HCT116 (cell line): ENCODE measurements around the gene SCAI. TPM values are rescaled to one million over a fixed set of nuclear protein-coding genes. Genes with fewer than 3 reads are reported as not detected.

Experiments
- ATAC-seq: fragments of 200-7000 bp; cut with Tn5 transposase; 2 replicates; pipeline ENCODE4 v1.9.1; 2020; ENCODE audit warnings: mild to moderate bottlenecking, moderate library complexity
- BruUV-seq: library from RNA; stranded (reverse); fragments of 400-500 nt; replicated peaks from 2 replicates; lab custom pipeline; 2021; lab: Mats Ljungman, UMichigan
- CTCF ChIA-PET: fragments of 300-600 bp; sonication (Branson Sonifier 250); formaldehyde crosslinking; loops from one replicate; lab custom pipeline; 2021; ENCODE audit warnings: antibody characterized with exemption; lab: Charles Lee
- POLR2A ChIA-PET: fragments of 300-600, 350-600 bp; sonication (Branson Sonifier 250); formaldehyde crosslinking; loops from one replicate; lab custom pipeline; 2021; ENCODE audit warnings: antibody characterized with exemption; lab: Charles Lee
- RAD21 ChIA-PET, 2 experiments: fragments of 300-600 bp; sonication (Branson Sonifier 250); formaldehyde crosslinking; loops; one replicate each; lab custom pipeline; 2023; ENCODE audit warnings: low total read pairs in 2 of 2; ENCODE audit not compliant: uncharacterized antibody in 2 of 2, unreplicated experiment in 2 of 2, low non-redundant PET in 1 of 2; lab: Charles Lee
- DNase-seq: peaks from one replicate; pipeline ENCODE4 v3.0.0-alpha.2; 2010; ENCODE audit warnings: low read depth, low spot score
- H2AFZ ChIP-seq: fragments of 200-600 bp; shearing (Covaris generic), sonication (generic); 2 replicates; pipeline ENCODE4 v1.6.1; 2017; ENCODE audit warnings: low read depth, mixed run types, mixed read lengths, antibody characterized with exemption, low read length; ENCODE audit not compliant: poor library complexity, severe bottlenecking
- H3K27ac ChIP-seq: 2 replicates; pipeline ENCODE4 v1.5.1; 2012; ENCODE audit warnings: low read depth, low read length
- H3K27me3 ChIP-seq: fragments of 200-600 bp; sonication (generic); 2 replicates; pipeline ENCODE4 v1.6.1; 2016; ENCODE audit warnings: mixed run types, low read length, mixed read lengths; ENCODE audit not compliant: insufficient read depth
- H3K36me3 ChIP-seq, 2 experiments: fragments of 200-500 bp in 1 of 2; fragments of 200-600 bp in 1 of 2; sonication (Bioruptor generic) in 1 of 2; sonication (generic) in 1 of 2; 2 replicates each; pipeline versions ENCODE4 v1.5.1 to v1.6.1; 2014 to 2016; ENCODE audit warnings: low read length in 2 of 2, inconsistent platforms in 1 of 2, mixed read lengths in 1 of 2, mixed run types in 1 of 2; ENCODE audit not compliant: insufficient read depth in 2 of 2, control insufficient read depth in 1 of 2
- H3K4me1 ChIP-seq, 2 experiments: fragments of 200-600 bp in 1 of 2; sonication (generic) in 1 of 2; 2 replicates each; pipeline versions ENCODE4 v1.5.1 to v1.6.1; 2012 to 2017; ENCODE audit warnings: low read length in 2 of 2, inconsistent platforms in 1 of 2, mild to moderate bottlenecking in 1 of 2, mixed read lengths in 1 of 2, mixed run types in 1 of 2, moderate library complexity in 1 of 2; ENCODE audit not compliant: insufficient read depth in 2 of 2, control insufficient read depth in 1 of 2
- H3K4me2 ChIP-seq: fragments of 200-600 bp; sonication (generic); 2 replicates; pipeline ENCODE4 v1.6.1; 2017; ENCODE audit warnings: mixed run types, low read length, mixed read lengths
- H3K4me3 ChIP-seq, 2 experiments: fragments of 200-600 bp in 1 of 2; sonication (generic) in 1 of 2; replicated peaks in 1 of 2; 2 replicates each; pipeline ENCODE4 v1.5.1; 2011 to 2016; ENCODE audit warnings: low read length in 2 of 2, control low read depth in 1 of 2, low read depth in 1 of 2, mild to moderate bottlenecking in 1 of 2, mixed read lengths in 1 of 2, mixed run types in 1 of 2
- H3K79me2 ChIP-seq: fragments of 200-600 bp; sonication (generic); 2 replicates; pipeline ENCODE4 v1.6.1; 2017; ENCODE audit warnings: mild to moderate bottlenecking, mixed run types, low read length, moderate library complexity, mixed read lengths; ENCODE audit not compliant: insufficient read depth
- H3K9ac ChIP-seq: fragments of 200-600 bp; sonication (generic); 2 replicates; pipeline ENCODE4 v1.6.1; 2016; ENCODE audit warnings: low read length, mixed read lengths
- H3K9me2 ChIP-seq: fragments of 200-600 bp; sonication (generic), shearing (Covaris generic); 2 replicates; pipeline ENCODE4 v1.6.1; 2017; ENCODE audit warnings: mixed run types, mild to moderate bottlenecking, moderate library complexity; ENCODE audit not compliant: insufficient read depth
- H3K9me3 ChIP-seq, 2 experiments: fragments of 200-500 bp in 1 of 2; fragments of 200-600 bp in 1 of 2; sonication (Bioruptor generic) in 1 of 2; sonication (generic) in 1 of 2; 2 replicates each; pipeline ENCODE4 v1.6.1; 2014 to 2017; ENCODE audit warnings: low read length in 2 of 2, mixed read lengths in 2 of 2, inconsistent platforms in 1 of 2, low read depth in 1 of 2, mild to moderate bottlenecking in 1 of 2, mixed run types in 1 of 2, moderate library complexity in 1 of 2; ENCODE audit not compliant: control insufficient read depth in 1 of 2, insufficient read depth in 1 of 2
- H4K20me1 ChIP-seq: fragments of 200-600 bp; sonication (generic), shearing (Covaris generic); 2 replicates; pipeline ENCODE4 v1.6.1; 2017; ENCODE audit warnings: mixed run types, mild to moderate bottlenecking, moderate library complexity; ENCODE audit not compliant: insufficient read depth
- CEBPB ChIP-seq: IDR thresholded peaks from 2 replicates; pipeline ENCODE4 v1.6.1; 2012; ENCODE audit warnings: low read depth
- ELF1 ChIP-seq: IDR thresholded peaks from 2 replicates; pipeline ENCODE4 v1.6.1; 2012; ENCODE audit warnings: low read depth, borderline replicate concordance
- EZH2phosphoT487 ChIP-seq: fragments of 200-600 bp; IDR thresholded peaks from 2 replicates; pipeline ENCODE4 v1.6.1; 2018; ENCODE audit warnings: antibody characterized with exemption, borderline replicate concordance
- POLR2AphosphoS5 ChIP-seq: IDR thresholded peaks from 2 replicates; pipeline ENCODE4 v1.6.1; 2011; ENCODE audit warnings: mild to moderate bottlenecking, low read depth, low read length, moderate library complexity
- RAD21 ChIP-seq: IDR thresholded peaks from 2 replicates; pipeline ENCODE4 v1.6.1; 2012; ENCODE audit warnings: low read depth, mild to moderate bottlenecking
- SP1 ChIP-seq: IDR thresholded peaks from 2 replicates; pipeline ENCODE4 v1.6.1; 2012; ENCODE audit warnings: low read depth
- YY1 ChIP-seq: IDR thresholded peaks from 2 replicates; pipeline ENCODE4 v1.6.1; 2011; ENCODE audit warnings: low read length, low read depth, moderate library complexity, mild to moderate bottlenecking; ENCODE audit not compliant: insufficient replicate concordance; ENCODE audit errors: extremely low read depth
- intact Hi-C: fragments of 100-400 bp; cut with micrococcal nuclease; formaldehyde crosslinking; loops from 2 replicates; pipeline ENCODE4 v1.10.0; 2022
- total RNA-seq: library from RNA; stranded (reverse); gene quantifications from one replicate; pipeline ENCODE4 v1.2.1, GENCODE V29; 2021; ENCODE audit not compliant: unreplicated experiment
- TF ChIP-seq, protein P1 (sequence below): IDR thresholded peaks from 2 replicates; pipeline ENCODE4 v1.6.1; 2012
- TF ChIP-seq, protein P2 (sequence below): IDR thresholded peaks from 2 replicates; pipeline ENCODE4 v1.6.1; 2012; ENCODE audit warnings: low read depth

The SCAI gene
- total RNA-seq, 1 experiment from 2014 or later: 14.0 TPM

DNA sequence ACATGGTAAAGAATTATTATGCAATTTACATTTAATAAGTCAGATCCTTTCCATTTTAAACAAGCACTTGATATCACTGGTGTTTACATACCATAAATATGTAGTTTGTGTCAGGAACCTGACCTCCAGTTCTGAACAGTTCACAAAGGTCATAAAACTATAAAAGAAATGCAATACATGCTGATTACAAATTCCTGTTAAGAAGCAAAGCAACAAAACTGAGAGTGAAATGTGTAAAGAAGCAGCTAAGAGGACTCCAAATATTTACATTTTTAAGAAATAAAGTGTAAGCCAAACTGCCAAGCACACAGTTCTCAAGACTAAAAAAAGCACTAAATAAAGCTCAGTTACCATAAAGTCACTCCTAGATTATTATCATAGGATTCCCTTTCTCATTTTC lies 17.4 kb upstream of the SCAI start (continued):
- TF ChIP-seq, protein P1, sequence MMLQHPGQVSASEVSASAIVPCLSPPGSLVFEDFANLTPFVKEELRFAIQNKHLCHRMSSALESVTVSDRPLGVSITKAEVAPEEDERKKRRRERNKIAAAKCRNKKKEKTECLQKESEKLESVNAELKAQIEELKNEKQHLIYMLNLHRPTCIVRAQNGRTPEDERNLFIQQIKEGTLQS: no peak
- no peak for TF ChIP-seq EZH2phosphoT487
- no peak for TF ChIP-seq CEBPB
- TF ChIP-seq SP1: no peak
- TF ChIP-seq, all 23 proteins: peak for 0

DNA sequence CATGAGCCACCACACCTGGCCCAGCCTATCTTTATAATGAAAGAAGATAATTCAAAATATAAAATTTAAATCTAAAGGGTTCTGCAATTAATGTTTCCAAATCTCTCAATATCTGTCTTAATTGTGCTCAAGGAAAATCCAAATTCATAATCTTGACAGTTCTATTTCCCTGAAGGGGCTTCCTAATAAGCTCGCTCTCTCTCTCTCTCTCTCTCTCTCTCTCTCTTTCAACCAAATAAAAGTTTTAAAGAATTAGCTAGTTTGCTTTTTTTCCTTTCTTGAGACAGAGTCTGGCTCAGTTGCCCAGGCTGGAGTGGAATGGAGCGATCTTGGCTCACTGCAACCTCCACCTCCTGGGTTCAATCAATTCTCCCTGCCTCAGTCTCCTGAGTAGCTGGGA lies 13.2 kb upstream of the SCAI start:
- POLR2A ChIA-PET: no interaction called here
- Histone ChIP-seq H3K9ac (no peak overlapping the region), H3K27me3 (no peaks in the 10 kb centered on the region), H3K27ac (no peak overlapping the region), H3K36me3 (peaks cover 11 to 12% of the 10 kb centered on the region in 2 experiments), H3K4me2 (no peak overlapping the region), H3K4me3 (no peak overlapping the region), H2AFZ (no peak overlapping the region), H3K9me3 (no peaks in the 10 kb centered on the region), H3K9me2 (no peaks in the 10 kb centered on the region), H4K20me1 (no peaks in the 10 kb centered on the region), H3K79me2 (peaks cover 16% of the 10 kb centered on the region), H3K4me1 (no peaks in the 10 kb centered on the region)
- RAD21 ChIA-PET: no interaction called here
- BruUV-seq: no TSS peak
- TF ChIP-seq SP1 (no peak), RAD21 (no peak), ELF1 (no peak), POLR2AphosphoS5 (no peak), YY1 (no peak)
- TF ChIP-seq, protein P2, sequence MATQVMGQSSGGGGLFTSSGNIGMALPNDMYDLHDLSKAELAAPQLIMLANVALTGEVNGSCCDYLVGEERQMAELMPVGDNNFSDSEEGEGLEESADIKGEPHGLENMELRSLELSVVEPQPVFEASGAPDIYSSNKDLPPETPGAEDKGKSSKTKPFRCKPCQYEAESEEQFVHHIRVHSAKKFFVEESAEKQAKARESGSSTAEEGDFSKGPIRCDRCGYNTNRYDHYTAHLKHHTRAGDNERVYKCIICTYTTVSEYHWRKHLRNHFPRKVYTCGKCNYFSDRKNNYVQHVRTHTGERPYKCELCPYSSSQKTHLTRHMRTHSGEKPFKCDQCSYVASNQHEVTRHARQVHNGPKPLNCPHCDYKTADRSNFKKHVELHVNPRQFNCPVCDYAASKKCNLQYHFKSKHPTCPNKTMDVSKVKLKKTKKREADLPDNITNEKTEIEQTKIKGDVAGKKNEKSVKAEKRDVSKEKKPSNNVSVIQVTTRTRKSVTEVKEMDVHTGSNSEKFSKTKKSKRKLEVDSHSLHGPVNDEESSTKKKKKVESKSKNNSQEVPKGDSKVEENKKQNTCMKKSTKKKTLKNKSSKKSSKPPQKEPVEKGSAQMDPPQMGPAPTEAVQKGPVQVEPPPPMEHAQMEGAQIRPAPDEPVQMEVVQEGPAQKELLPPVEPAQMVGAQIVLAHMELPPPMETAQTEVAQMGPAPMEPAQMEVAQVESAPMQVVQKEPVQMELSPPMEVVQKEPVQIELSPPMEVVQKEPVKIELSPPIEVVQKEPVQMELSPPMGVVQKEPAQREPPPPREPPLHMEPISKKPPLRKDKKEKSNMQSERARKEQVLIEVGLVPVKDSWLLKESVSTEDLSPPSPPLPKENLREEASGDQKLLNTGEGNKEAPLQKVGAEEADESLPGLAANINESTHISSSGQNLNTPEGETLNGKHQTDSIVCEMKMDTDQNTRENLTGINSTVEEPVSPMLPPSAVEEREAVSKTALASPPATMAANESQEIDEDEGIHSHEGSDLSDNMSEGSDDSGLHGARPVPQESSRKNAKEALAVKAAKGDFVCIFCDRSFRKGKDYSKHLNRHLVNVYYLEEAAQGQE: no peak
- CTCF ChIA-PET: interaction anchor here (1.0 kb wide), 1 partner anchor 13 kb away, joined by 3 read pairs; no protein-coding TSS in a partner anchor
- no peak for ATAC-seq
- DNase-seq: no peak
- intact Hi-C loops: no loop called here
